ENCODE measurements around the gene DLG2. TPM values are rescaled to one million over a fixed set of nuclear protein-coding genes. Genes with fewer than 3 reads are reported as not detected.

Gene DLG2
- total and polyA plus RNA-seq, 2 of the 8 experiments (the other 6 are each of a cell fraction or from before 2014, with no cell fraction given), result 1.7 to 14.3 TPM

- no peaks in the 10 kb centered on the region for H3K79me1 ChIP-seq (ENCODE audit: low read depth, low read length)
- H3K56ac ChIP-seq (replicated peaks; ENCODE audit: insufficient read length, low read depth, low read length), result no peak overlapping the region
- peaks cover 0 to 4% (median 0%) of the 10 kb centered on the region in 4 experiments; a peak in 1 of 8 replicates for H3K36me3 ChIP-seq (ENCODE audit: control insufficient read depth in 2 of 4, insufficient read depth in 4 of 4, low read length in 3 of 4)
- ChIA-PET POLR2A (ENCODE audit: partially characterized antibody) (no interaction called here), CTCF (ENCODE audit: partially characterized antibody) (interaction anchor here (0.7 to 7.1 kb wide), 23 partner anchors 10 to 872 kb away, joined by 3 to 56 read pairs (median 3); no protein-coding TSS in a partner anchor)
- H3K79me2 ChIP-seq (ENCODE audit: control insufficient read depth in 1 of 2, insufficient read depth in 2 of 2, low read length in 2 of 2), result no peaks in the 10 kb centered on the region
- H4K20me1 ChIP-seq (replicated peaks in 1 of 2; ENCODE audit: control insufficient read depth in 1 of 2, insufficient read depth in 2 of 2, low read length in 2 of 2), result no peaks in the 10 kb centered on the region
- H3K9me3 ChIP-seq (ENCODE audit: insufficient read depth in 2 of 2, low read depth in 1 of 2, low read length in 1 of 2), result peaks cover 4 to 10% of the 10 kb centered on the region in 2 experiments; a peak in 3 of 4 replicates
- no peak overlapping the region for H3K4me3 ChIP-seq (ENCODE audit: extremely low read depth in 1 of 4, insufficient read depth in 2 of 4, low read depth in 3 of 4, low read length in 4 of 4)
- H3K23ac ChIP-seq (ENCODE audit: insufficient read length), result no peak overlapping the region
- H2BK120ac ChIP-seq (replicated peaks; ENCODE audit: low read depth, low read length), result no peak overlapping the region
- TF ChIP-seq HDAC2 (IDR thresholded peaks at IDR 0.05; ENCODE audit: borderline replicate concordance in 1 of 2, low read depth in 2 of 2, low read length in 2 of 2) (no peak), KDM4A (IDR thresholded peaks at IDR 0.05; ENCODE audit: low read depth, low read length, severe bottlenecking) (no peak), SUZ12 (IDR thresholded peaks at IDR 0.05; ENCODE audit: low read length) (no peak), RAD21 (IDR thresholded peaks at IDR 0.05 in 1 of 2, conservative IDR thresholded peaks at IDR 0.05 in 1 of 2; ENCODE audit: low read depth in 2 of 2, low read length in 2 of 2) (peak; percentile 75 to 79), POLR2A (IDR thresholded peaks at IDR 0.05; ENCODE audit: control extremely low read depth in 1 of 2, low read depth in 2 of 2, low read length in 2 of 2) (no peak), TEAD4 (IDR thresholded peaks at IDR 0.05; ENCODE audit: low read depth, low read length) (no peak), CBX8 (IDR thresholded peaks at IDR 0.05; ENCODE audit: borderline replicate concordance, low read depth, low read length) (no peak), CTCF (IDR thresholded peaks at IDR 0.05; ENCODE audit: control extremely low read depth in 1 of 3, insufficient read depth in 1 of 3, low read depth in 1 of 3, low read length in 3 of 3) (peak in 2 of 3 experiments; percentile 22 to 40; a peak in 2 of 4 replicates), SIX5 (IDR thresholded peaks at IDR 0.05; ENCODE audit: low read depth, low read length) (no peak)
- H4K91ac ChIP-seq (replicated peaks; ENCODE audit: insufficient read length, low read length), result no peak overlapping the region
- H3K18ac ChIP-seq (ENCODE audit: extremely low read depth, low read length), result no peak overlapping the region
- H3K27me3 ChIP-seq (replicated peaks in 1 of 4; ENCODE audit: control insufficient read depth in 3 of 4, extremely low read depth in 1 of 4, insufficient read depth in 3 of 4, low read length in 3 of 4), result no peaks in the 10 kb centered on the region
- H3K14ac ChIP-seq (ENCODE audit: insufficient read length), result no peak overlapping the region
- H4K5ac ChIP-seq (ENCODE audit: insufficient read length, low read depth, low read length), result no peak overlapping the region
- no peak overlapping the region for H2BK15ac ChIP-seq (ENCODE audit: low read length)
- no peak overlapping the region for H3K27ac ChIP-seq (ENCODE audit: low read depth, low read length)
- no peak overlapping the region for H2BK20ac ChIP-seq (ENCODE audit: low read length)
- H2AFZ ChIP-seq (ENCODE audit: low read length), result no peak overlapping the region
- no peak overlapping the region for H2BK5ac ChIP-seq (ENCODE audit: low read depth, low read length)
- DNase-seq (ENCODE audit: low read depth in 1 of 2, low spot score in 2 of 2), result no peak
- peak; percentile 28 for FAIRE-seq
- no peak overlapping the region for H2BK12ac ChIP-seq (ENCODE audit: low read depth, low read length)
- H3K4ac ChIP-seq (replicated peaks; ENCODE audit: insufficient read length, low read depth, low read length), result no peak overlapping the region
- 86% methylated on average over 4 of the region's 4 CpGs; no CpG with 5 or more reads in 1 of the 2 experiments for WGBS, 2 experiments (ENCODE audit: extremely low coverage in 1 of 2, insufficient coverage in 1 of 2, insufficient read length in 1 of 2, insufficient replicate concordance in 2 of 2, low coverage in 1 of 2, low lambda C conversion rate in 2 of 2, missing lambda C conversion rate in 1 of 2)
- no peak overlapping the region for H4K8ac ChIP-seq (ENCODE audit: extremely low read depth, insufficient read depth, low read length)
- H3K4me1 ChIP-seq (replicated peaks in 1 of 4; ENCODE audit: control insufficient read depth in 3 of 4, insufficient read depth in 4 of 4, low read length in 3 of 4), result no peaks in the 10 kb centered on the region; a peak in 3 of 7 replicates
- H2AK5ac ChIP-seq (ENCODE audit: low read depth, low read length), result no peak overlapping the region
- no peaks in the 10 kb centered on the region for H3K23me2 ChIP-seq (ENCODE audit: low read depth, low read length)
- no peak overlapping the region for H3K9ac ChIP-seq (replicated peaks in 1 of 4; ENCODE audit: extremely low read depth in 1 of 4, low read depth in 3 of 4, low read length in 3 of 4)
- H3K4me2 ChIP-seq (ENCODE audit: insufficient read depth in 1 of 2, low read depth in 2 of 2, low read length in 2 of 2), result no peak overlapping the region
Observed at GRCh38 chr11:85590848-85591483, 36.2 kb downstream of the DLG2 start.
